HepG2 (cell line): Measurements from ENCODE around the gene SBK2. TPM values are rescaled to one million over a fixed set of nuclear protein-coding genes. Genes with fewer than 3 reads are reported as not detected.

Experiments used
- ATAC-seq: fragments of 200-7000 bp; cut with Tn5 transposase; 3 replicates; pipeline ENCODE4 v1.9.1; 2020; ENCODE audit warnings: mild to moderate bottlenecking, moderate library complexity
- BruUV-seq: library from RNA; stranded (reverse); fragments of 400-500 nt; replicated peaks from 2 replicates; lab custom pipeline; 2021; lab: Mats Ljungman, UMichigan
- CTCF ChIA-PET: fragments of 300-600 bp; formaldehyde crosslinking; extraction: SDS; loops from one replicate; lab custom pipeline; 2021; ENCODE audit warnings: low total read pairs, inconsistent platforms, low intra/inter-chr PET ratio; lab: Yijun Ruan, JAX
- POLR2A ChIA-PET: fragments of 350-600 bp; sonication (Branson Sonifier 250); formaldehyde crosslinking; loops from one replicate; lab custom pipeline; 2020; ENCODE audit warnings: antibody characterized with exemption, inconsistent platforms; lab: Yijun Ruan, JAX
- DNase-seq: peaks from one replicate; pipeline ENCODE4 v3.0.0-alpha.2; 2015; ENCODE audit warnings: low spot score
- FAIRE-seq: peaks from 3 replicates; lab custom pipeline; 2011; peaks lifted over from hg19 to GRCh38; lab: Jason Lieb, UNC
- H2AFZ ChIP-seq: one replicate; pipeline ENCODE4 v1.6.1; 2011; ENCODE audit warnings: low read length, inconsistent platforms
- H3K27ac ChIP-seq: fragments of 300-600 bp; 3 replicates; pipeline ENCODE4 v1.8.0; 2011; ENCODE audit warnings: mixed run types, mild to moderate bottlenecking, mixed read lengths, low read length, inconsistent platforms; ENCODE audit not compliant: insufficient read depth; ENCODE audit errors: extremely low read length
- H3K27me3 ChIP-seq, 2 experiments: fragments of 200-600 bp in 1 of 2; 2 replicates in 1 of 2; 3 replicates in 1 of 2; pipeline versions ENCODE4 v1.6.0 to v1.8.0; 2011; ENCODE audit warnings: low read length in 2 of 2, mild to moderate bottlenecking in 2 of 2, moderate library complexity in 2 of 2, inconsistent platforms in 1 of 2; ENCODE audit not compliant: insufficient read depth in 2 of 2, control insufficient read depth in 1 of 2
- H3K36me3 ChIP-seq, 2 experiments: fragments of 200-600 bp in 1 of 2; replicated peaks in 1 of 2; 2 replicates in 1 of 2; 3 replicates in 1 of 2; pipeline versions ENCODE4 v1.5.1 to v1.8.0; 2011; ENCODE audit warnings: low read length in 2 of 2, inconsistent platforms in 1 of 2; ENCODE audit not compliant: insufficient read depth in 2 of 2, control insufficient read depth in 1 of 2
- H3K4me1 ChIP-seq: 2 replicates; pipeline ENCODE4 v1.5.1; 2012; ENCODE audit warnings: low read length, inconsistent platforms; ENCODE audit not compliant: insufficient read depth
- H3K4me2 ChIP-seq: 2 replicates; pipeline ENCODE4 v1.6.0; 2011; ENCODE audit warnings: low read depth, low read length, inconsistent platforms
- H3K4me3 ChIP-seq, 3 experiments: fragments of 200-600 bp in 1 of 3; sonication (generic), shearing (Covaris generic) in 1 of 3; replicated peaks in 1 of 3; 2 replicates each; pipeline ENCODE4 v1.5.1; 2011 to 2016; ENCODE audit warnings: low read length in 3 of 3, inconsistent platforms in 2 of 3, low read depth in 2 of 3, mild to moderate bottlenecking in 2 of 3, control low read depth in 1 of 3, mixed read lengths in 1 of 3; ENCODE audit not compliant: insufficient read depth in 1 of 3
- H3K79me2 ChIP-seq: one replicate; pipeline ENCODE4 v1.6.1; 2011; ENCODE audit warnings: low read length, inconsistent platforms; ENCODE audit not compliant: insufficient read depth
- H3K9ac ChIP-seq: 2 replicates; pipeline ENCODE4 v1.6.0; 2011; ENCODE audit warnings: mild to moderate bottlenecking, low read depth, low read length, inconsistent platforms; ENCODE audit not compliant: insufficient read depth
- H3K9me3 ChIP-seq: 2 replicates; pipeline ENCODE4 v1.5.1; 2012; ENCODE audit warnings: mild to moderate bottlenecking, low read length
- H4K20me1 ChIP-seq: 2 replicates; pipeline ENCODE4 v1.6.0; 2011; ENCODE audit warnings: inconsistent platforms, mild to moderate bottlenecking, low read length, moderate library complexity; ENCODE audit not compliant: insufficient read depth
- EZH2 ChIP-seq: conservative IDR thresholded peaks from 2 replicates; pipeline ENCODE4 v1.6.1; 2012; ENCODE audit warnings: mild to moderate bottlenecking, low read depth, low read length, moderate library complexity
- FOXC1 ChIP-seq: sonication (generic); formaldehyde crosslinking; IDR thresholded peaks from 2 replicates; pipeline ENCODE4 v1.8.0; 2022; ENCODE audit warnings: mild to moderate bottlenecking, missing genetic modification reagents, borderline replicate concordance
- FOXJ3 ChIP-seq: sonication (generic); formaldehyde crosslinking; IDR thresholded peaks from 2 replicates; pipeline ENCODE4 v1.4.0; 2020; ENCODE audit warnings: missing genetic modification reagents, mild to moderate bottlenecking, borderline replicate concordance
- FOXK2 ChIP-seq: fragments of 450-650 bp; IDR thresholded peaks from 2 replicates; pipeline ENCODE4 v1.6.1; 2016
- KDM4B ChIP-seq: sonication (generic); formaldehyde crosslinking; IDR thresholded peaks from 2 replicates; pipeline ENCODE4 v1.4.0; 2020; ENCODE audit warnings: missing genetic modification reagents
- KDM6A ChIP-seq: IDR thresholded peaks from 2 replicates; pipeline ENCODE4 v1.6.1; 2016; ENCODE audit warnings: low read depth
- KLF15 ChIP-seq: sonication (generic); formaldehyde crosslinking; IDR thresholded peaks from 2 replicates; pipeline ENCODE4 v1.8.1; 2023; ENCODE audit warnings: borderline replicate concordance, mild to moderate bottlenecking, inconsistent platforms, missing genetic modification reagents, mixed read lengths
- MIER3 ChIP-seq: IDR thresholded peaks from 2 replicates; pipeline ENCODE4 v1.6.1; 2016; ENCODE audit warnings: missing compliant biosample characterization, borderline replicate concordance
- SMAD9 ChIP-seq: sonication (generic); formaldehyde crosslinking; IDR thresholded peaks from 2 replicates; pipeline ENCODE4 v1.5.1; 2020; ENCODE audit warnings: mild to moderate bottlenecking, missing genetic modification reagents
- ZBTB7A ChIP-seq: sonication (generic); formaldehyde crosslinking; IDR thresholded peaks from 2 replicates; pipeline ENCODE4 v1.8.0; 2022; ENCODE audit warnings: mild to moderate bottlenecking, missing genetic modification reagents
- WGBS: methylation state at CpG from one replicate; pipeline ENCODE4 v1.1.6; 2017; ENCODE audit warnings: low lambda C conversion rate; 5-methylcytosine and 5-hydroxymethylcytosine counted together
- in situ Hi-C: cut with HindIII; loops from 2 replicates; pipeline ENCODE4 v1.10.0; 2017; ENCODE audit warnings: low pct_unique_long_range_greater_than_20kb; ENCODE audit not compliant: extremely low pct_ligation_motif_present
- intact Hi-C: fragments of 100-400 bp; cut with micrococcal nuclease; formaldehyde crosslinking; loops from one replicate; pipeline ENCODE4 v1.10.0; 2022; ENCODE audit not compliant: unreplicated experiment
- polyA plus RNA-seq, 8 experiments: library from polyadenylated mRNA; depleted of rRNA in 3 of 8; stranded (reverse) in 7 of 8; unstranded in 1 of 8; fragments of >200 nt; fragmentation: Illumina TruSeq in 4 of 8; extraction: Trizol in 4 of 8; gene quantifications; 2 replicates each; pipeline versions ENCODE4 v1.2.1 to v1.2.3, GENCODE V29; 2011 to 2016; ENCODE audit warnings: low read depth in 4 of 8, missing spikeins in 1 of 8, mixed read lengths in 1 of 8; ENCODE audit not compliant: insufficient read depth in 1 of 8
- total RNA-seq, 5 experiments: library from RNA; depleted of rRNA; stranded (reverse); fragments of >200 nt; fragmentation: Illumina TruSeq; extraction: Trizol; gene quantifications; 2 replicates each; pipeline ENCODE4 v1.2.3, GENCODE V29; 2016; ENCODE audit warnings: low read depth in 1 of 5
- TF ChIP-seq, protein P1 (sequence below): sonication (generic); formaldehyde crosslinking; IDR thresholded peaks from 2 replicates; pipeline ENCODE4 v1.5.1; 2020; ENCODE audit warnings: missing genetic modification reagents, mild to moderate bottlenecking, borderline replicate concordance
- TF ChIP-seq, protein P2 (sequence below): sonication (generic); formaldehyde crosslinking; IDR thresholded peaks from 2 replicates; pipeline ENCODE4 v1.4.0; 2020; ENCODE audit warnings: missing genetic modification reagents
- TF ChIP-seq, protein P3 (sequence below): sonication (generic); formaldehyde crosslinking; IDR thresholded peaks from 2 replicates; pipeline ENCODE4 v1.4.0; 2020; ENCODE audit warnings: missing genetic modification reagents

SBK2 gene
- total and polyA plus RNA-seq, 2 of the 13 experiments (the other 11 are each of a cell fraction or from before 2014, with no cell fraction given), result 0.24 TPM; not detected in 1

- intact Hi-C loops (no loop called here), in situ Hi-C loops (no loop called here)
- ATAC-seq, result no peak
- H4K20me1 ChIP-seq, result no peaks in the 10 kb centered on the region
- no peak overlapping the region for H2AFZ ChIP-seq
- H3K36me3 ChIP-seq, result no peaks in the 10 kb centered on the region
- FAIRE-seq, result no peak
- POLR2A ChIA-PET, result interaction anchor here (1.6 kb wide), 1 partner anchor 11 kb away, joined by 5 read pairs; no protein-coding TSS in a partner anchor
- H3K27ac ChIP-seq, result no peak overlapping the region
- no peak overlapping the region for H3K4me3 ChIP-seq
- no TSS peak for BruUV-seq
- no peak for DNase-seq
- no peak overlapping the region for H3K4me2 ChIP-seq
- CTCF ChIA-PET, result no interaction called here
- peaks cover 19 to 74% of the 10 kb centered on the region in 2 experiments for H3K27me3 ChIP-seq
- H3K4me1 ChIP-seq, result peaks cover 6% of the 10 kb centered on the region; the same call in 1 of the 2 replicates
- H3K79me2 ChIP-seq, result no peaks in the 10 kb centered on the region
- no peaks in the 10 kb centered on the region for H3K9me3 ChIP-seq
- WGBS, result 34% methylated on average over 12 of the region's 18 CpGs
- H3K9ac ChIP-seq, result no peak overlapping the region
- TF ChIP-seq KDM4B, result no peak
Measured at GRCh38 chr19:55493052-55493644, 43.8 kb downstream of the SBK2 start.

DNA sequence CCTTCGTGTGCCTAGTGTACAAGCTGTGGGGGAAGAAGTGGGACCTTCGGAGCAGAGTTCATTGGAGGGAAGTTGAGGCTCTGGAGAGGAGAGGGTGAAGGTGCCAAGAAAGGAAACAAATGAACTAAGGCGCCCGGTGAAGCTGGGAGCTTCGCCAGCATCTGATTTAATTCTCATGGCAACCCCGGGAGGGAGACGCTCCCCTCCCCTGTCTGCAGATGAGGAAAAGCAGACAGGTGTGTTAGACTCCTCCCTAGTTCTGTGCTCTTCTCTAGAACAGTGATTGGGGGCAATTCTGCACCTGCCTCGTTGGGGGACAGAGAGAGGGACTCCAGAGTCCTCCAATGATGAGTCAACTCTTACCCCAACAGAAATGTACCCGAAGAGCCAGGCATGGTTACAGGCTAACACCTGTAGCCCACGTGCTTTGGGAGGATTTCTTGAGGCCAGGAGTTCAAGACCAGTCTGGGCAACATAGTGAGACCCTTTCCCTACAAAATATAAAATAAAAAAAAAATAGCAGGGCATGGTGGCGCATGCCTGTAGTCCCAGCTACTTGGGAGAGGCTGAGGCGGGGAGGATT lies 44.5 kb downstream of the SBK2 start:
- ATAC-seq, result no peak
- Histone ChIP-seq H3K9ac (no peak overlapping the region), H3K9me3 (no peaks in the 10 kb centered on the region), H3K4me3 (no peak overlapping the region), H2AFZ (no peak overlapping the region), H3K4me2 (no peak overlapping the region), H3K27ac (no peak overlapping the region), H3K79me2 (no peaks in the 10 kb centered on the region), H3K27me3 (peaks cover 16 to 67% of the 10 kb centered on the region in 2 experiments), H3K4me1 (peaks cover 12% of the 10 kb centered on the region), H4K20me1 (no peaks in the 10 kb centered on the region), H3K36me3 (no peaks in the 10 kb centered on the region)
- no peak for DNase-seq
- intact Hi-C loops (no loop called here), in situ Hi-C loops (no loop called here)
- TF ChIP-seq FOXC1 (no peak), MIER3 (CRISPR knock-in tag) (no peak), EZH2 (no peak), FOXK2 (no peak), SMAD9 (CRISPR knock-in tag) (no peak), ZBTB7A (CRISPR knock-in tag) (no peak), FOXJ3 (CRISPR knock-in tag) (no peak), KDM6A (CRISPR knock-in tag) (no peak), KLF15 (no peak)
- TF ChIP-seq, protein P1, sequence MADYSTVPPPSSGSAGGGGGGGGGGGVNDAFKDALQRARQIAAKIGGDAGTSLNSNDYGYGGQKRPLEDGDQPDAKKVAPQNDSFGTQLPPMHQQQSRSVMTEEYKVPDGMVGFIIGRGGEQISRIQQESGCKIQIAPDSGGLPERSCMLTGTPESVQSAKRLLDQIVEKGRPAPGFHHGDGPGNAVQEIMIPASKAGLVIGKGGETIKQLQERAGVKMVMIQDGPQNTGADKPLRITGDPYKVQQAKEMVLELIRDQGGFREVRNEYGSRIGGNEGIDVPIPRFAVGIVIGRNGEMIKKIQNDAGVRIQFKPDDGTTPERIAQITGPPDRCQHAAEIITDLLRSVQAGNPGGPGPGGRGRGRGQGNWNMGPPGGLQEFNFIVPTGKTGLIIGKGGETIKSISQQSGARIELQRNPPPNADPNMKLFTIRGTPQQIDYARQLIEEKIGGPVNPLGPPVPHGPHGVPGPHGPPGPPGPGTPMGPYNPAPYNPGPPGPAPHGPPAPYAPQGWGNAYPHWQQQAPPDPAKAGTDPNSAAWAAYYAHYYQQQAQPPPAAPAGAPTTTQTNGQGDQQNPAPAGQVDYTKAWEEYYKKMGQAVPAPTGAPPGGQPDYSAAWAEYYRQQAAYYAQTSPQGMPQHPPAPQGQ, result no peak
- TF ChIP-seq, protein P2, sequence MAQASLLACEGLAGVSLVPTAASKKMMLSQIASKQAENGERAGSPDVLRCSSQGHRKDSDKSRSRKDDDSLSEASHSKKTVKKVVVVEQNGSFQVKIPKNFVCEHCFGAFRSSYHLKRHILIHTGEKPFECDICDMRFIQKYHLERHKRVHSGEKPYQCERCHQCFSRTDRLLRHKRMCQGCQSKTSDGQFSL (CRISPR knock-in tag), result no peak
- TF ChIP-seq, protein P3, sequence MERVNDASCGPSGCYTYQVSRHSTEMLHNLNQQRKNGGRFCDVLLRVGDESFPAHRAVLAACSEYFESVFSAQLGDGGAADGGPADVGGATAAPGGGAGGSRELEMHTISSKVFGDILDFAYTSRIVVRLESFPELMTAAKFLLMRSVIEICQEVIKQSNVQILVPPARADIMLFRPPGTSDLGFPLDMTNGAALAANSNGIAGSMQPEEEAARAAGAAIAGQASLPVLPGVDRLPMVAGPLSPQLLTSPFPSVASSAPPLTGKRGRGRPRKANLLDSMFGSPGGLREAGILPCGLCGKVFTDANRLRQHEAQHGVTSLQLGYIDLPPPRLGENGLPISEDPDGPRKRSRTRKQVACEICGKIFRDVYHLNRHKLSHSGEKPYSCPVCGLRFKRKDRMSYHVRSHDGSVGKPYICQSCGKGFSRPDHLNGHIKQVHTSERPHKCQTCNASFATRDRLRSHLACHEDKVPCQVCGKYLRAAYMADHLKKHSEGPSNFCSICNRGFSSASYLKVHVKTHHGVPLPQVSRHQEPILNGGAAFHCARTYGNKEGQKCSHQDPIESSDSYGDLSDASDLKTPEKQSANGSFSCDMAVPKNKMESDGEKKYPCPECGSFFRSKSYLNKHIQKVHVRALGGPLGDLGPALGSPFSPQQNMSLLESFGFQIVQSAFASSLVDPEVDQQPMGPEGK (CRISPR knock-in tag), result no peak
- no TSS peak for BruUV-seq
- FAIRE-seq, result no peak
- WGBS, result 31% methylated on average over 11 of the region's 12 CpGs
- CTCF ChIA-PET, result no interaction called here
- POLR2A ChIA-PET, result no interaction called here
